ENCODE measurements around the gene BBS1.
"Not testable (repeated sequence)": the region's sequence is repeated elsewhere in the genome, so short reads cannot be mapped to it uniquely, and the experiment has no call there.

BBS1 gene

DNA sequence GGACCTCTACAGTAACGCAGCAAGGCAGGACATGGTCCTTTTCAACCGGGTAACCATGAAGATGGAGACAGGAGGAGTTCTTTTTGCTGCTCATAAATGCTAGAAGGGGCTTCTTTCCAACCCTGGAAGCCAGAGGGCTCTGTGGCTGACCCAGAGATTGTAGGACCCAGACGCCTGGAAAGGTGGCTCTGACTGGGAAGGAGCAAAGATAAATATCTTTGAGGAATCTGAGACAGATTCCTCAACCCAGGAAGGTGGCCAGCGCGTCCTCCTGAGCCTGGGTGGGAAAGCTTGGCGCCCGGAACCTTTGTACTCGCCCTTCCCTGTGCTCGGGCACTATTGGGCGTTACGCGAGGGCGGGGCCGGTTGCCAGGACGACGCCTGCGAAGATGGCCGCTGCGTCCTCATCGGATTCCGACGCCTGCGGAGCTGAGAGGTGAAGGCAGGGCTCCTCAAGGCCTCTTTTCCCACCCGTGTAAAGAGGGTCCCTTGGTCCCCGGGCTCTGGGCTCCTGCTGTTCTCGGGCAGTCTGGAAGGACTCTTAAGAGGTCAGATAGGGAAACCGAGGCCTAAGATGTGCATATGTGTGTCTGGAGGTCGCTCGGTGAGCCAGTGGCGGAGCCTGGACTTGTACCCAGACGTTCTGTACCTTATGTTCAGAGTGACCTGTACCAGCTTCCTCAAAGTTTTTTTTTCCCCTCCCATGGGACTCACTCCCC lies at the start of gene BBS1:
Gene BBS1 (plus strand): TSS at position 365 of the 719 bp plus-strand sequence. CDS start 25 bp downstream, at position 390.
- Mint-ChIP-seq H3K27ac (peak within 1 kb of the TSS; percentile 52), H3K36me3 (ENCODE audit: low read depth) (peaks cover 12% of the 10 kb centered on the region), H3K9me3 (no peaks in the 10 kb centered on the region), H3K4me1 (peaks cover 16% of the 10 kb centered on the region), H3K4me3 (peak within 1 kb of the TSS; percentile 94), H3K27me3 (no peaks in the 10 kb centered on the region)
- DNase-seq (peak; percentile 89), ATAC-seq (peak; percentile 97)

DNA sequence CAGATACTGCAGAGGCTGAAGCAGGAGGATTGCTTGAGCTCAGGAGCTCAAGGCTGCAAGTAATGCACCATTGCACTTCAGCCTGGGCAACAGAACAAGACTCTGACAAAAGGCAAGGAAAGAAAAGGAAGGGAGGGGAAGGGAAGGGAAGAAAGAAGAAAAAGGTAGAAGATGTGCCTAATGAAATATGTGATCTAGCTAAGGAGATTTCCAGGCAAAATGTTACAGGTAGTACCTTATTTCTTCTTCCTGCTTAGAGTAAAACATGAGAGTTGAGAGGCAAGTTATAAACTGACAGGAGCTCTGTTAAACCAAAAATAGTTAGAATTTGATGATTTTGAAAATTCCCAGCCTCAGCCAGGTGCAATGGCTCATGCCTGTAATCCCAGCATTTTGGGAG lies 48.4 kb upstream of the BBS1 start:
- H3K36me3 Mint-ChIP-seq (ENCODE audit: low read depth) = no peaks in the 10 kb centered on the region
- no peak overlapping the region for H3K27ac Mint-ChIP-seq
- no peaks in the 10 kb centered on the region for H3K9me3 Mint-ChIP-seq
- no peak overlapping the region for H3K4me3 Mint-ChIP-seq
- no peaks in the 10 kb centered on the region for H3K27me3 Mint-ChIP-seq
- DNase-seq (no peak), ATAC-seq (no peak)
- H3K4me1 Mint-ChIP-seq = peaks cover 54% of the 10 kb centered on the region

DNA sequence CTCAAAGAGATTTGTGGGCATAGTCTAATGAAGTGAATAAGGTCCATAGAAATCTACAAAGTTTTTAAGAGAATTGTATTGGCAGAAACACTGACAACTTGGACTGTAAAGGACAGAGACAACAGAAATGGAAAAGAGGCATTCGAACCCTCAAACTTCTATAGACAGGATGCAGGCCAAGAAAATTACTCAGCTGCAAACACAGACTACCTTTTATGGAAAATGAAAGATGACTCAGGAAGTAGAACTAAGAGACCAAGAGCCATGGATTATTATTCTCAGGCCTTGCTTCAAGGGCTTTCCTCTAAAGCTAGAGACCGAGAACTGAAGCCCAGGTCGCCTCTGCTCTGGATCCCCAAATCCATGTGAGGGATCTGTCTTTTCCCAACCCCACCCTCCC lies 47.5 kb upstream of the BBS1 start:
- Mint-ChIP-seq H3K27me3 (no peaks in the 10 kb centered on the region), H3K27ac (no peak overlapping the region), H3K4me1 (peaks cover 54% of the 10 kb centered on the region), H3K36me3 (ENCODE audit: low read depth) (no peaks in the 10 kb centered on the region), H3K9me3 (no peaks in the 10 kb centered on the region), H3K4me3 (no peak overlapping the region)
- DNase-seq = no peak
- ATAC-seq = no peak

DNA sequence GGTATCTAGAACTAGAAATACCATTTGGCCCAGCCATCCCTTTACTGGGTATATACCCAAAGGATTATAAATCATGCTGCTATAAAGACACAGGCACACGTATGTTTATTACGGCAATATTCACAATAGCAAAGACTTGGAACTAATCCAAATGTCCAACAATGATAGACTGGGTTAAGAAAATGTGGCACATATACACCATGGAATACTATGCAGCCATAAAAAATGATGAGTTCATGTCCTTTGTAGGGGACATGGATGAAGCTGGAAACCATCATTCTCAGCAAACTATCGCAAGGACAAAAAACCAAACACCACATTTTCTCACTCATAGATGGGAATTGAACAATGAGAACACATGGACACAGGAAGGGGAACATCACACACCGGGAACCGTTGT lies 46.3 kb upstream of the BBS1 start:
- H3K4me1 Mint-ChIP-seq = peaks cover 51% of the 10 kb centered on the region
- not testable (repeated sequence) for H3K4me3 Mint-ChIP-seq; ATAC-seq; H3K27me3 Mint-ChIP-seq; DNase-seq; H3K27ac Mint-ChIP-seq; H3K36me3 Mint-ChIP-seq (ENCODE audit: low read depth); H3K9me3 Mint-ChIP-seq

DNA sequence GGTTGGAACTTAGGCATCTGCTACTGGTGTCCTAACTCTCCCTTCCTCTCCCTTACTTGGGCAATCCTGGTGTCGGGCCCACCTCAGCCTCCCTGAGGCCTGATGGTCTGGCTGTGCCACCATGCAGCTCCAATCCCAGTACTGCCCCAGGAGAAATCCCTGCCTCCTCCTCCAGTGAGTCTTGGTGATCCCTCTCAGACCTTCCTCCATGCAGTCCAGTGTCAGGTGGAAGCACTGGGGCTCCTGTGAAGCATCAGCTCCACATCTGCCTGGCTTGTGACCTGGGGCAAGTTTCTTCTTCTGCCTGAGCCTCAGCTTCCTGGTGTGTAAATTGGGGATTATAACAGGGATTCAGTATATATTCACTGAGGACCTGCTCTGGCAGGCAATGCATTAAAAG lies 45.5 kb upstream of the BBS1 start:
- Mint-ChIP-seq H3K4me3 (no peak overlapping the region), H3K4me1 (peaks cover 44% of the 10 kb centered on the region), H3K9me3 (no peaks in the 10 kb centered on the region), H3K27ac (no peak overlapping the region), H3K36me3 (ENCODE audit: low read depth) (no peaks in the 10 kb centered on the region), H3K27me3 (no peaks in the 10 kb centered on the region)
- ATAC-seq (no peak), DNase-seq (no peak)

DNA sequence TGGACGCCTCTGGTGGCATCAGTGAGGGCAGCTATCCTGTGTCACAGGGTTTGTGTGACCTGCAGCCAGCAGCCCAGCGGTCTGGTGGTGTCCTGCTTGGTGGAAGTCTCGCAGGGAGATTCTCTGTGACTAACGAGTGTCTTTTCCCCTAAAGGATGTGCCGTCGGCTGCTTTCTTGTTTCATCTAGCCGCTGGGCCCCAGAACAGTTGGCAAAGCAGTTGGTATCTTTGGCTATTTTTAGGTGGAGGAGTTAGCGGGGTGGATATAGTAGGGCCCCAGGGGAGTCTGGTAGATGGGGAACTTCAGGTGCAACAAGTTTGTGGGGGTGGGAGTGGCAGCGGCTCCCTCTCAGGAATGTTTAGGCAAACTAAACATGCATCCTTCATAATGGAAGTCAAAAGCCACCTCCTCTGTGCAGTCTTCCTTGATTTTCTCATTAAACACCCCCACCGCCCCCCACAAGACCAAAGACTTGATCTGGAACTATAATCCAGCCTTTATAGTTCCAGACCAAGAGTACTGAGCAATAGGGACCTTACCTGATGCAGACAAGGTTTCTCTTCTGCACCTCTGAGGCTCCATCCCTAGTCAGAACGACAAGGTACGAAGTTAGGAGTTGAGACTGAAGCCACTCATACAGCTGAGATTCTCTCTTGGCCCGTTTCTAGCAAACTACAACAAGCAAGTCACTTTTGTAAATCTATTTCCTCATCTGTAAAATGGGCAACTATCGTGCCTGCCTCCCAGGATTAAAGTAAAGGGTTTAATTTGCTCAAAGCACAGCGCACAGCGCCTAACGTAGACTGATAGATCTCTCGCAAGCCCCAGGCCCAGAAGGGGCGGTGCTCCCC lies 44.8 kb upstream of the BBS1 start:
- ATAC-seq (no peak), DNase-seq (no peak)
- Mint-ChIP-seq H3K9me3 (no peaks in the 10 kb centered on the region), H3K27me3 (no peaks in the 10 kb centered on the region), H3K36me3 (ENCODE audit: low read depth) (no peaks in the 10 kb centered on the region), H3K4me3 (peak overlapping the region; percentile 72), H3K27ac (peak overlapping the region; percentile 35), H3K4me1 (peaks cover 48% of the 10 kb centered on the region)

DNA sequence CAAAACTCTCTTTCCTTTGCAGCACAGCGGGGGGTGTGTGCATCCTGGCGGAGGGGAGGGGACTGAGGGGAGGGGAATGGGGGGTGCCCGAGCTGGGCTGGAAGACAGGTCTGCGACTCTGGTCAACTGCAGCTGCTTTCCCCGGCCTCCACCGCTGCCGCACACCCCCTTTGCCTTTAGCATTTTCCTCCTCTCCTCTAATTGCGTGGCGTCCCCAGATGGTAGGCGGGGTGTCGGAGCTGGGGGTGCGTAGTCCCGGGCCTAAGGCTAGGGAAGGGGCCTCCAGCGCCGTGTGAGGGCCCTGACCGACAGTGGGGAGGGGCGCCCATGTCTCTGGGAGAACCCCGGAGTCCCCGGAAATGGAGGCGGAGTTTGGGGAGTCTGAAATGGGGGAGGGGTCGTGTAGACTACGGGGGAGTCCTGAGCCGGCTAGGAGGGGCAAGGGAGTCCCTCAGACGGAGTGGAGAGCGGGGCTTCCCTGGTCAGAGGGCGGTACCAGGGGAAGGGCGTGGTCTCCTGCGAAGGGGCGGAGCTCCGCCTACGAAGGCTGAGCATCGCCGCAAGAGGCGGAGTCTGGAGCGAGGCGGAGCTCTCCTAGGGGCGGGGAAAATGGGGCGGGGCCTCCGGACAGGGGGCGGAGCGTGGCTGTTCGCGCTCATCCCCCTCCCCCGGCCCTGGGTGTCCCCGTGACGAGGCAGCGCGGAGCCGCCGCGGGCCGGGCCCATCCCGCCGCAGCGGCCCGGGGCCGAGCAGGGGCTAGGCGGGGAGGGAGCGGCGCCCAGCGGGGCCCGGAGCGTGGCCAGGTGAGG lies 44.0 kb upstream of the BBS1 start, which contains the start of gene PELI3:
Gene PELI3 (plus strand): TSS at position 681 of the 809 bp plus-strand sequence. CDS start 1,224 bp downstream, outside the sequence.
- H3K9me3 Mint-ChIP-seq = no peaks in the 10 kb centered on the region
- H3K4me1 Mint-ChIP-seq = peaks cover 53% of the 10 kb centered on the region
- H3K36me3 Mint-ChIP-seq (ENCODE audit: low read depth) = no peaks in the 10 kb centered on the region
- no peaks in the 10 kb centered on the region for H3K27me3 Mint-ChIP-seq
- peak; percentile 95 for DNase-seq
- ATAC-seq = peak; percentile 77
- peak within 1 kb of the TSS; percentile 80 for H3K4me3 Mint-ChIP-seq
- peak within 1 kb of the TSS; percentile 35 for H3K27ac Mint-ChIP-seq

DNA sequence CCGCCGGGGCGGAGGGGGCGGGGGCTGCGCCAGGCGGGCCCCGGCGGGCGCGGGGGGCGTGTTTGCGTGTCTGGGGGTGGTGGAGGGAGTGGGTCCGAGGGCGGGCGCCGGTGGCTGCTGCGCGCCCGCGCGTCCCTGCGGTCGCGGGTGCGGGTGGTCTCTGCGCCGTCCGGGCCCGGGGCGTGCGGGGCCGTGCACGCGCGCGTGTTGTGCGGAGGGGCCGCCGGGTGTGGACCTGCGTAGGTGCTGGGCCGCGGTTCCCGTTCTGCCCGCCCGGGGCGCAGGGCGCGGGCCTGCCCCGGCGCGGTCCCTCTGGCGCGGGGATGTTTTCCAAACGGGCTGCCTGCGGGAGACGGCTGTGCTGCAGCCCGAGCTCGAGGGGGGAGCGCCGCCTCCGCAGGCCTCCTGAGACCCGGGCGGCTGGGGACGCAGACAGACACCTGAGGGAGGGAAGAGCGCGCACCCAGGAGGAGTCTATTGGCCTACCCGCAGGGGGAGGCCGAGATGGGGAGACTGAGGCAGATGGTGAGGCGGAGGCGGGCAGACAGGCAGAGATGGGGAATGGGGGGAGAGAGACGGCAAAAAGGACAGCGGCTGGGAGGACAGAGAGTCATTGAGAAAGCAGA lies 43.3 kb upstream of the BBS1 start:
- peaks cover 51% of the 10 kb centered on the region for H3K4me1 Mint-ChIP-seq
- no peaks in the 10 kb centered on the region for H3K27me3 Mint-ChIP-seq
- H3K9me3 Mint-ChIP-seq = no peaks in the 10 kb centered on the region
- ATAC-seq (peak; percentile 29), DNase-seq (peak; percentile 48)
- H3K36me3 Mint-ChIP-seq (ENCODE audit: low read depth) = no peaks in the 10 kb centered on the region
- H3K27ac Mint-ChIP-seq = peak overlapping the region; percentile 22
- H3K4me3 Mint-ChIP-seq = peak overlapping the region; percentile 80

DNA sequence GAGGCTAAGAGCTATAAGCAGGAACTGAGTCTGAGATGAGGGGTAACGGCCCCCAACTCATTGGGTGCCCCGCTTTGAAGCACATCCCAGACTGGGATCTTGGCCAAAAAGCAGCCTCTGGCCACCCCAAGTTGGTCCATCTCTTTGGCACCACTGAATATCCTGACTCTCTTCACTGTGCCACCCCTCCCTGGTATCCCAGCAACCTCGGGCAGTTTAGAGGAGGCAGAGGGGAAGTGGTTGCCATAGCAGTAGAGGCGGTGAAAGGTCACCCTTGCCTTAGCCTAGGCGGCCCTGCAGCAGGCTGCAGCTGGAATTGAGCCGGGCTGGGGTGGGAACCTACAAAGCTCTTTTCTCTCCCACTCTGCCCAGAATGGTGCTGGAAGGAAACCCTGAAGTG lies 42.7 kb upstream of the BBS1 start:
- DNase-seq (peak; percentile 50), ATAC-seq (peak; percentile 64)
- Mint-ChIP-seq H3K9me3 (no peaks in the 10 kb centered on the region), H3K4me1 (peaks cover 46% of the 10 kb centered on the region), H3K4me3 (peak overlapping the region; percentile 80), H3K27me3 (no peaks in the 10 kb centered on the region), H3K27ac (peak overlapping the region; percentile 22), H3K36me3 (ENCODE audit: low read depth) (no peaks in the 10 kb centered on the region)

DNA sequence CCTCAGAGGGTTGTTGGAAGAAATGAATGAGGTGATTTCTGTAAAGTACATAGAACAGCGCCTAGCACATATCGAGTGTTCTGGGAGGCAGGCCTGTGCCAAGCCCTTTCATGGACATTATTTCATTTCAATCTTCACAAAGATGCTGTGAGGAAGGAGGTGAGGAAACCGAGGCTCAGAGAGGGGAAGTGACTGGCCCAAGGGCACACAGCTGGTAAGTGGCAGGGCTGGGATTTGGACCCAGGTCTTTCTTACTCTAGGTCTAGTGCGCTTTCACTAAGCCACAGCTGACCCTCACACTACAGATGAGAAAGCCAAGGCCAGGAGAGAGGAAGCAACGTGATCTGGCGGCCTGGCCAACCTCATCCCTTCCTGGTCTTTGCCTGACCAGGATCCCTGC lies 41.7 kb upstream of the BBS1 start:
- ATAC-seq (no peak), DNase-seq (no peak)
- Mint-ChIP-seq H3K27me3 (no peaks in the 10 kb centered on the region), H3K4me3 (no peak overlapping the region), H3K27ac (no peak overlapping the region), H3K4me1 (peaks cover 40% of the 10 kb centered on the region), H3K9me3 (no peaks in the 10 kb centered on the region), H3K36me3 (ENCODE audit: low read depth) (no peaks in the 10 kb centered on the region)

DNA sequence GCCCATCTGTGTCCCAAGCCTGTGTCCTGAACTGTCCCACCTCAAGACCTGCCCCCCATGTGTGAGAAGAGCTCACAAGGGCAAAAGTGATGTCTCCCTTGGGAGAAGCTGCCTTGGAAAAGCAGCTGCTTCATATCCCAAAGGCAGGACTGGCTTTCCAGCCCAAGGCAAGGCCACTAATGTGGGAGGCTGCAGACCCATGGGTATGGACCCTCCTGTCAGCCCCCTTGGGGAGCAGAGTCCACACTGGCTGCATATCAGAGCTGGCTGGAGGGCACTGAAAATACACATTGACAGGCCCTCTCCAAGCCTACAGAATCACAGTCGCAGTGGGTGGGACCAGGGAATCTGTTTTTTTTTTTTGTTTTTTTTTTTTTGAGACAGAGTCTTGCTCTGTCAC lies 41.0 kb upstream of the BBS1 start:
- Mint-ChIP-seq H3K27me3 (no peaks in the 10 kb centered on the region), H3K4me1 (peaks cover 40% of the 10 kb centered on the region), H3K36me3 (ENCODE audit: low read depth) (no peaks in the 10 kb centered on the region), H3K9me3 (no peaks in the 10 kb centered on the region), H3K27ac (no peak overlapping the region), H3K4me3 (no peak overlapping the region)
- ATAC-seq (no peak), DNase-seq (no peak)

DNA sequence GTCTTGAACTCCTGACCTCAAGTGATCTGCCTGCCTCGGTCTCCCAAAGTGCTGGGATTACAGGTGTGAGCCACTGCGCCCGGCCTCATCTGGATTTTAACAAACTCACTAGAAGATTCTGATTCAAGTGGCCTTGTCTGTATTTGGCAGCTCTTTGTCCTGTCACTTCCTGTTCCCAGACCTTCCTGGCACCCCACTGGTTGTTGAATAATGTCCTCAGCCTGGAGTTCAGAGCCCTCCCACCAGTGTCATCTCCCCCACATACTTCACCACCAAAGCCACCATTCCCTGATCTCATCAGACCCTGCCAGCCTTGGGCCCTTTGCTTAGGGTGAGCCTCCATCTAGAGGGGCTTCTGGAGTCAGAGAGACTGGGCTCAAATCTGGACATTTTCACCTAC lies 40.4 kb upstream of the BBS1 start:
- DNase-seq (no peak), ATAC-seq (no peak)
- Mint-ChIP-seq H3K9me3 (no peaks in the 10 kb centered on the region), H3K27me3 (no peaks in the 10 kb centered on the region), H3K27ac (no peak overlapping the region), H3K4me1 (peaks cover 38% of the 10 kb centered on the region), H3K4me3 (no peak overlapping the region), H3K36me3 (ENCODE audit: low read depth) (no peaks in the 10 kb centered on the region)

DNA sequence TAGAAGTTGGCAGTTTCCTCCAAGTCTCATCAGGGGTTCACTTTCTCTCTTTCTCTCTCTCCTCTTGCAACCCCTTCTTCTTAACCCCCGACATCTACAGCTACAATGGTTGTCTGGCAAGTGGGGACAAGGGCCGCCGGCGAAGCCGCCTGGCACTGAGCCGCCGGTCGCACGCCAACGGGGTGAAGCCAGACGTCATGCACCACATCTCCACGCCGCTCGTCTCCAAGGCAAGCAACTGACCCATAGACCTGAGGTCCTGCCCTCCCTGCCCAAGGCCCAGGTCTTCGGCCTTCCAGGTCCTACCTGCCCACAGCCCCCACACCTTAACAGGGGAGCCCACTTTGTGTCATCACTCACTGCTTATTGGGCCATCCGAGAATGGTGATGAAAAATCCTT lies 39.3 kb upstream of the BBS1 start:
- no peak for DNase-seq
- ATAC-seq = no peak
- Mint-ChIP-seq H3K27ac (no peak overlapping the region), H3K4me1 (peaks cover 26% of the 10 kb centered on the region), H3K27me3 (no peaks in the 10 kb centered on the region), H3K4me3 (no peak overlapping the region), H3K36me3 (ENCODE audit: low read depth) (no peaks in the 10 kb centered on the region), H3K9me3 (no peaks in the 10 kb centered on the region)

DNA sequence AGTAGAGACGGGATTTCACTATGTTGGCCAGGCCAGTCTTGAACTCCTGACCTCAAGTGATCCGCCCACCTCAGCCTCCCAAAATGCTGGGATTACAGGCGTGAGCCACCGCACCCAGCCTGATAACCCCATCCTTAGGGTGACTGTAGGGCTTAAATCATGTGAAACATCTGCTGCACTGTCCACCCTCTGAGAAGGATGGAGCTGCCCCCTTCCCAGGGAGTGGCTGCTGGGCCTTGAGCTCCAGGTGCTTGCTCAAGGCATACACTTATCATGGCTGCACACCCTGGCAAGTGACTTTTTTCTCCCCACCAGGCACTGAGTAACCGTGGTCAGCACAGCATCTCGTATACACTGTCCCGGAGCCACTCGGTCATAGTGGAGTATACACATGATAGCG lies 38.4 kb upstream of the BBS1 start:
- H3K27me3 Mint-ChIP-seq = no peaks in the 10 kb centered on the region
- H3K4me3 Mint-ChIP-seq = no peak overlapping the region
- no peaks in the 10 kb centered on the region for H3K36me3 Mint-ChIP-seq (ENCODE audit: low read depth)
- DNase-seq (no peak), ATAC-seq (no peak)
- no peaks in the 10 kb centered on the region for H3K9me3 Mint-ChIP-seq
- H3K4me1 Mint-ChIP-seq = peaks cover 22% of the 10 kb centered on the region
- no peak overlapping the region for H3K27ac Mint-ChIP-seq
